ENCODE measurements around the gene SNW1.

Gene SNW1

GRCh38 chr14:77708749-77709148 lies 52.2 kb downstream of the SNW1 start:
- no peak overlapping the region for H4K91ac ChIP-seq (ENCODE audit: low read depth, low read length, poor library complexity)
- no CpG with 5 or more reads among the region's 7 CpGs for WGBS, 2 donors (ENCODE audit: extremely low coverage in 2 of 2, insufficient read length in 2 of 2, insufficient replicate concordance in 1 of 2)
- DNase-seq (ENCODE audit: low spot score) = no peak
- no peaks in the 10 kb centered on the region for H3K27me3 ChIP-seq (ENCODE audit: control insufficient read depth in 3 of 3, insufficient read depth in 3 of 3, low read depth in 1 of 3, low read length in 3 of 3)
- H2AK5ac ChIP-seq (ENCODE audit: low read depth, low read length) = no peak overlapping the region
- peak overlapping the region; percentile 97 to 98 for H3K4me3 ChIP-seq (ENCODE audit: low read length in 2 of 2)
- H4K8ac ChIP-seq (ENCODE audit: low read depth, low read length) = no peak overlapping the region
- no peak overlapping the region for H2BK120ac ChIP-seq (ENCODE audit: low read depth, low read length)
- H2AFZ ChIP-seq (ENCODE audit: low read length) = no peak overlapping the region
- H3K18ac ChIP-seq (ENCODE audit: low read length) = no peak overlapping the region
- H2BK12ac ChIP-seq (ENCODE audit: low read length) = no peak overlapping the region
- H2BK15ac ChIP-seq (ENCODE audit: low read length) = no peak overlapping the region
- no peaks in the 10 kb centered on the region for H3K9me3 ChIP-seq (replicated peaks in 1 of 2; ENCODE audit: control insufficient read depth in 2 of 2, insufficient read depth in 1 of 2, low read depth in 1 of 2, low read length in 2 of 2)
- H3K4me1 ChIP-seq (ENCODE audit: control insufficient read depth in 2 of 2, insufficient read depth in 1 of 2, low read depth in 1 of 2, low read length in 2 of 2) = peaks cover 4 to 14% of the 10 kb centered on the region in 2 donors
- no peak overlapping the region for H3K27ac ChIP-seq (replicated peaks; ENCODE audit: low read length)
- H3K4me2 ChIP-seq (ENCODE audit: insufficient read depth, low read length, poor library complexity, severe bottlenecking) = peak overlapping the region; percentile 78
- H3K79me1 ChIP-seq (ENCODE audit: low read depth, low read length) = peaks cover 4% of the 10 kb centered on the region
- H3K4ac ChIP-seq (ENCODE audit: low read length) = no peak overlapping the region
- no peak overlapping the region for H3K9ac ChIP-seq (ENCODE audit: low read depth, low read length, poor library complexity)
- H3K36me3 ChIP-seq (replicated peaks in 1 of 2; ENCODE audit: control insufficient read depth in 2 of 2, insufficient read depth in 2 of 2, low read length in 2 of 2) = peaks cover 13 to 53% of the 10 kb centered on the region in 2 donors
- H2BK5ac ChIP-seq (ENCODE audit: low read length) = no peak overlapping the region
- H3K23ac ChIP-seq (ENCODE audit: low read depth, low read length, poor library complexity) = no peak overlapping the region
- no peak overlapping the region for H3K14ac ChIP-seq (ENCODE audit: low read length)

- H4K8ac ChIP-seq (ENCODE audit: low read depth, low read length) = no peak within 1 kb of the TSS
These were observed 53.1 kb downstream of the SNW1 start, which contains the start of the genes ALKBH1 and SLIRP for GRCh38 chr14:77707724-77708408. Gene ALKBH1 (minus strand): TSS chr14:77708023. CDS start chr14:77708004, 19 bp downstream. Gene SLIRP (plus strand): TSS chr14:77708103. CDS start chr14:77708112, 9 bp downstream.

GRCh38 chr14:77707355-77707723 lies 53.6 kb downstream of the SNW1 start:
- no peak overlapping the region for H2BK120ac ChIP-seq (ENCODE audit: low read depth, low read length)
- peak overlapping the region; percentile 51 for H3K4me2 ChIP-seq (ENCODE audit: insufficient read depth, low read length, poor library complexity, severe bottlenecking)
- no peak overlapping the region for H2BK5ac ChIP-seq (ENCODE audit: low read length)
- no peak overlapping the region for H2BK12ac ChIP-seq (ENCODE audit: low read length)
- no peak overlapping the region for H3K14ac ChIP-seq (ENCODE audit: low read length)
- H2AFZ ChIP-seq (ENCODE audit: low read length) = peak overlapping the region; percentile 92
- no peak overlapping the region for H4K8ac ChIP-seq (ENCODE audit: low read depth, low read length)
- H3K4ac ChIP-seq (ENCODE audit: low read length) = no peak overlapping the region
- H2AK5ac ChIP-seq (ENCODE audit: low read depth, low read length) = no peak overlapping the region
- no peak overlapping the region for H2BK15ac ChIP-seq (ENCODE audit: low read length)
- no peak overlapping the region for H3K23ac ChIP-seq (ENCODE audit: low read depth, low read length, poor library complexity)
- H3K27me3 ChIP-seq (ENCODE audit: control insufficient read depth in 3 of 3, insufficient read depth in 3 of 3, low read depth in 1 of 3, low read length in 3 of 3) = no peaks in the 10 kb centered on the region
- peak; percentile 14 for DNase-seq (ENCODE audit: low spot score)
- no peak overlapping the region for H3K27ac ChIP-seq (replicated peaks; ENCODE audit: low read length)
- H3K4me3 ChIP-seq (ENCODE audit: low read length in 2 of 2) = peak overlapping the region; percentile 97 to 98
- H3K36me3 ChIP-seq (replicated peaks in 1 of 2; ENCODE audit: control insufficient read depth in 2 of 2, insufficient read depth in 2 of 2, low read length in 2 of 2) = peaks cover 12 to 53% of the 10 kb centered on the region in 2 donors
- peaks cover 4 to 14% of the 10 kb centered on the region in 2 donors for H3K4me1 ChIP-seq (ENCODE audit: control insufficient read depth in 2 of 2, insufficient read depth in 1 of 2, low read depth in 1 of 2, low read length in 2 of 2)
- peak overlapping the region; percentile 78 for H3K9ac ChIP-seq (ENCODE audit: low read depth, low read length, poor library complexity)
- no peaks in the 10 kb centered on the region for H3K9me3 ChIP-seq (replicated peaks in 1 of 2; ENCODE audit: control insufficient read depth in 2 of 2, insufficient read depth in 1 of 2, low read depth in 1 of 2, low read length in 2 of 2)
- no peak overlapping the region for H4K91ac ChIP-seq (ENCODE audit: low read depth, low read length, poor library complexity)
- WGBS, 2 donors (ENCODE audit: extremely low coverage in 2 of 2, insufficient read length in 2 of 2, insufficient replicate concordance in 1 of 2) = no CpG with 5 or more reads among the region's 14 CpGs
- peaks cover 4% of the 10 kb centered on the region for H3K79me1 ChIP-seq (ENCODE audit: low read depth, low read length)
- H3K18ac ChIP-seq (ENCODE audit: low read length) = no peak overlapping the region

More at GRCh38 chr14:77707724-77708408, 53.1 kb downstream of the SNW1 start, which contains the start of the genes ALKBH1 and SLIRP:
- no CpG with 5 or more reads among the region's 49 CpGs for WGBS, 2 donors (ENCODE audit: extremely low coverage in 2 of 2, insufficient read length in 2 of 2, insufficient replicate concordance in 1 of 2)
- peak within 1 kb of the TSS; percentile 78 for H3K9ac ChIP-seq (ENCODE audit: low read depth, low read length, poor library complexity)
- H4K91ac ChIP-seq (ENCODE audit: low read depth, low read length, poor library complexity) = no peak within 1 kb of the TSS
- H3K36me3 ChIP-seq (replicated peaks in 1 of 2; ENCODE audit: control insufficient read depth in 2 of 2, insufficient read depth in 2 of 2, low read length in 2 of 2) = peaks cover 13 to 51% of the 10 kb centered on the region in 2 donors
- H2BK12ac ChIP-seq (ENCODE audit: low read length) = no peak within 1 kb of the TSS
- peak within 1 kb of the TSS; percentile 35 for H3K23ac ChIP-seq (ENCODE audit: low read depth, low read length, poor library complexity)
- DNase-seq (ENCODE audit: low spot score) = peak; percentile 79
- H2BK15ac ChIP-seq (ENCODE audit: low read length) = no peak within 1 kb of the TSS
- peak within 1 kb of the TSS; percentile 48 for H3K27ac ChIP-seq (replicated peaks; ENCODE audit: low read length)
- peaks cover 4 to 14% of the 10 kb centered on the region in 2 donors for H3K4me1 ChIP-seq (ENCODE audit: control insufficient read depth in 2 of 2, insufficient read depth in 1 of 2, low read depth in 1 of 2, low read length in 2 of 2)
- peak within 1 kb of the TSS; percentile 88 for H3K18ac ChIP-seq (ENCODE audit: low read length)
- peak within 1 kb of the TSS; percentile 97 to 98 for H3K4me3 ChIP-seq (ENCODE audit: low read length in 2 of 2)
- H3K79me1 ChIP-seq (ENCODE audit: low read depth, low read length) = peaks cover 4% of the 10 kb centered on the region
- peak within 1 kb of the TSS; percentile 92 for H2AFZ ChIP-seq (ENCODE audit: low read length)
- H2AK5ac ChIP-seq (ENCODE audit: low read depth, low read length) = no peak within 1 kb of the TSS
- H3K4me2 ChIP-seq (ENCODE audit: insufficient read depth, low read length, poor library complexity, severe bottlenecking) = peak within 1 kb of the TSS; percentile 78
- H3K14ac ChIP-seq (ENCODE audit: low read length) = no peak within 1 kb of the TSS
- no peak within 1 kb of the TSS for H2BK5ac ChIP-seq (ENCODE audit: low read length)
- no peaks in the 10 kb centered on the region for H3K27me3 ChIP-seq (ENCODE audit: control insufficient read depth in 3 of 3, insufficient read depth in 3 of 3, low read depth in 1 of 3, low read length in 3 of 3)
- H3K9me3 ChIP-seq (replicated peaks in 1 of 2; ENCODE audit: control insufficient read depth in 2 of 2, insufficient read depth in 1 of 2, low read depth in 1 of 2, low read length in 2 of 2) = no peaks in the 10 kb centered on the region
- H3K4ac ChIP-seq (ENCODE audit: low read length) = no peak within 1 kb of the TSS
- H2BK120ac ChIP-seq (ENCODE audit: low read depth, low read length) = no peak within 1 kb of the TSS

GRCh38 chr14:77691259-77691658 lies 69.7 kb downstream of the SNW1 start:
- no peak overlapping the region for H3K4ac ChIP-seq (ENCODE audit: low read length)
- H2BK12ac ChIP-seq (ENCODE audit: low read length) = no peak overlapping the region
- no peak overlapping the region for H2BK120ac ChIP-seq (ENCODE audit: low read depth, low read length)
- DNase-seq (ENCODE audit: low spot score) = no peak
- H3K27me3 ChIP-seq (ENCODE audit: control insufficient read depth in 3 of 3, insufficient read depth in 3 of 3, low read depth in 1 of 3, low read length in 3 of 3) = no peaks in the 10 kb centered on the region
- H3K27ac ChIP-seq (replicated peaks; ENCODE audit: low read length) = no peak overlapping the region
- no CpG with 5 or more reads among the region's 2 CpGs for WGBS, 2 donors (ENCODE audit: extremely low coverage in 2 of 2, insufficient read length in 2 of 2, insufficient replicate concordance in 1 of 2)
- no peak overlapping the region for H3K4me2 ChIP-seq (ENCODE audit: insufficient read depth, low read length, poor library complexity, severe bottlenecking)
- H2AFZ ChIP-seq (ENCODE audit: low read length) = no peak overlapping the region
- H2AK5ac ChIP-seq (ENCODE audit: low read depth, low read length) = no peak overlapping the region
- no peak overlapping the region for H3K14ac ChIP-seq (ENCODE audit: low read length)
- peaks cover 2 to 87% of the 10 kb centered on the region in 2 donors for H3K36me3 ChIP-seq (replicated peaks in 1 of 2; ENCODE audit: control insufficient read depth in 2 of 2, insufficient read depth in 2 of 2, low read length in 2 of 2)
- H3K9me3 ChIP-seq (replicated peaks in 1 of 2; ENCODE audit: control insufficient read depth in 2 of 2, insufficient read depth in 1 of 2, low read depth in 1 of 2, low read length in 2 of 2) = no peaks in the 10 kb centered on the region
- no peak overlapping the region for H3K18ac ChIP-seq (ENCODE audit: low read length)
- no peak overlapping the region for H3K4me3 ChIP-seq (ENCODE audit: low read length in 2 of 2)
- H4K91ac ChIP-seq (ENCODE audit: low read depth, low read length, poor library complexity) = no peak overlapping the region
- no peak overlapping the region for H4K8ac ChIP-seq (ENCODE audit: low read depth, low read length)
- H2BK15ac ChIP-seq (ENCODE audit: low read length) = no peak overlapping the region
- no peaks in the 10 kb centered on the region for H3K4me1 ChIP-seq (ENCODE audit: control insufficient read depth in 2 of 2, insufficient read depth in 1 of 2, low read depth in 1 of 2, low read length in 2 of 2)
- no peaks in the 10 kb centered on the region for H3K79me1 ChIP-seq (ENCODE audit: low read depth, low read length)
- H2BK5ac ChIP-seq (ENCODE audit: low read length) = no peak overlapping the region
- no peak overlapping the region for H3K9ac ChIP-seq (ENCODE audit: low read depth, low read length, poor library complexity)
- H3K23ac ChIP-seq (ENCODE audit: low read depth, low read length, poor library complexity) = no peak overlapping the region

Data from neuronal stem cell (in vitro differentiated cells).